Measurements from ENCODE around the gene SAMD13.

SAMD13 gene

DNA sequence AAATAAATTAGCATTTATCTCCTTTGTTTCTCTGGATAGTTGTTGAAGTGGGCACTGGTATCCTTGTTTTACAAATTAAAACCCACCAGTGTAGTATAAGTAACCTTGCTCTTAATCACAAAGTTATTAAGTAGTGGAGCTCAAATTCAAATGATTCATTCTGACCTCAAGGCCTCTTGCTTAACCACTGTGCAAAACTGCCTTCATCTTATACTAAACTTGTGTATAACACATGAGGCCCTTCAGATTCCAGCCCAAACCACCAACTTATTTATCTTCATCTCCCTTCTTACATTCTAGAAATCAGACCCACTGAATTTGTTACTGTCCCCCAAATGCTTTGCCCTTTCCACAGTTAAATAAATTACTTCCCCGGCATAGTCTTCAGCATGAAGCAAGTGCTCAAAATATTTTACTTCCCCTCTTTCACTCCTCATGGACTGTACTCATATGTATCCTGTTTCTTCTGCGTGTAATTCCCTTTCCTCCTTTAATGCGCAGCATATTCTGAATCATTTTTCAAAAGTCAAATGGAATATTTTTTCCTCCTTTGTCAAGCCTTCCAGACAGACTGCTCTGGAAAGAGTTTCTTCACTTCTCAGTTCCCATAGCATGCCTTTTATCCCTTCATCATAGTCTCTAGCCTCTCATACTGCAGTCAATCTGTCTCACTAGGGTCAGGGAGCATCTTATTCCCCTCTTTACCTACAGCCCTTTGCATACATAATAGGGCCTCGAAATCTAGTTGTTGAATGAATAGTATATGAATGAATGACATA, 77.8 kb downstream of the SAMD13 start:
- H3K9me3 ChIP-seq (ENCODE audit: control insufficient read depth, low read length) = no peaks in the 10 kb centered on the region
- H3K27me3 ChIP-seq (replicated peaks; ENCODE audit: control insufficient read depth, insufficient read depth, low read length, poor library complexity, severe bottlenecking) = no peaks in the 10 kb centered on the region
- no peaks in the 10 kb centered on the region for H3K4me1 ChIP-seq (ENCODE audit: control insufficient read depth, insufficient read depth, low read length, poor library complexity, severe bottlenecking)
- no peak overlapping the region for H3K4me3 ChIP-seq (ENCODE audit: insufficient read depth, low read depth, low read length, poor library complexity, severe bottlenecking)
- no peak for DNase-seq
- no peaks in the 10 kb centered on the region for H3K36me3 ChIP-seq (ENCODE audit: control insufficient read depth, insufficient read depth, low read length)
- H3K27ac ChIP-seq (ENCODE audit: insufficient read depth, low read length, poor library complexity, severe bottlenecking) = no peak overlapping the region

DNA sequence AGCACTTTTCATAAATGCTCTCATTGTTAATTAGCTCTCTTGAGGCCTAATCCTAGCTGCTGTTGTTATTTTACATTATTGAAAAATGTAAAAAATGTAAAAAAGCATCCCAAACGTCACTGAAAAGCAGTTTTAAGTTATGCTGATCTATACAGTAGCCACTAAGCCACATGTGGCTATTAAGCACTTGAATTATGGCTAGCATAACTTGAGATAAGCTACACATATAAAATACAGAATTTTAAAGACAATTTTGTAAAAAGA, 78.3 kb downstream of the SAMD13 start:
- DNase-seq = no peak
- Histone ChIP-seq H3K9me3 (ENCODE audit: control insufficient read depth, low read length) (no peaks in the 10 kb centered on the region), H3K27ac (ENCODE audit: insufficient read depth, low read length, poor library complexity, severe bottlenecking) (no peak overlapping the region), H3K27me3 (replicated peaks; ENCODE audit: control insufficient read depth, insufficient read depth, low read length, poor library complexity, severe bottlenecking) (no peaks in the 10 kb centered on the region), H3K4me3 (ENCODE audit: insufficient read depth, low read depth, low read length, poor library complexity, severe bottlenecking) (no peak overlapping the region), H3K36me3 (ENCODE audit: control insufficient read depth, insufficient read depth, low read length) (no peaks in the 10 kb centered on the region), H3K4me1 (ENCODE audit: control insufficient read depth, insufficient read depth, low read length, poor library complexity, severe bottlenecking) (no peaks in the 10 kb centered on the region)

DNA sequence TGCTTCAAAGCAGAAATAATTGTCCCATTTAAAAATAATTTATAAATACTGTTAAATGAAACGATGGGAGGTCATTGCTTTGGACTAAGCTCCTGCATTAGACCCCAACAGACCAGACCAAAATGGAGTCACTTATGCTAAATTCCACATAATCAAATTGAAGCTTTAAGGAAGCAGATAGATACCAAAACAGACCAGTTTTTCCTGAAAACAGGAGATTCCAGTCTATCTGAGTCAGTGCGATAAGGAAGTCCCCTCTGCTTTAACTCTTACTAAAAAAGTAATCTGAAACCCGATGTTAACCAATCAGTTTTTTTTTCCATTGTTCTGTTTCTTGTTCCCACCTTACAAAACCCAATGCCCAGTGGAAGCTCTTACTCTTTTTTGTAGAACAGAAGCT, 80.6 kb downstream of the SAMD13 start:
- Histone ChIP-seq H3K27ac (ENCODE audit: insufficient read depth, low read length, poor library complexity, severe bottlenecking) (no peak overlapping the region), H3K4me3 (ENCODE audit: insufficient read depth, low read depth, low read length, poor library complexity, severe bottlenecking) (no peak overlapping the region), H3K9me3 (ENCODE audit: control insufficient read depth, low read length) (no peaks in the 10 kb centered on the region), H3K4me1 (ENCODE audit: control insufficient read depth, insufficient read depth, low read length, poor library complexity, severe bottlenecking) (no peaks in the 10 kb centered on the region), H3K27me3 (replicated peaks; ENCODE audit: control insufficient read depth, insufficient read depth, low read length, poor library complexity, severe bottlenecking) (no peaks in the 10 kb centered on the region), H3K36me3 (ENCODE audit: control insufficient read depth, insufficient read depth, low read length) (no peaks in the 10 kb centered on the region)
- no peak for DNase-seq

DNA sequence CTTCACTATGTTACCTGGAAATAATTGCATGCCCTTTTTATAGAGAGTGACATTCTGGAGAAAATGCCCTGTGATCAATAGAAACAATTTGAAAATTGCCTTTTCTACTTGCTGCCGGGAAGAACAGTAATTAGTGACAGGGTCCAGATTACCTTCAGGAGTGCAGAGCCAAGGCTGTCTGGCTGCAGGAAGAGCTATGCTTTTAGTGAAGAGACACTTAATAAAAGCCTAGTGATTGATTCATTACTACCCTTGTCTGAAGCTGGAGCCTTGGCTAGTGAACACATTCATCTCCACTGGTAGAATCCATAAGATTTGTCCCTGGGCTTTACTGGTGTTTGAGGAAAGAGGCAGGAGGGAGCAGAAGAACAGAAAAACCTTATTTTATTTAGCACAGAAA, 83.8 kb downstream of the SAMD13 start:
- no peak overlapping the region for H3K4me3 ChIP-seq (ENCODE audit: insufficient read depth, low read depth, low read length, poor library complexity, severe bottlenecking)
- no peak overlapping the region for H3K27ac ChIP-seq (ENCODE audit: insufficient read depth, low read length, poor library complexity, severe bottlenecking)
- DNase-seq = no peak
- H3K36me3 ChIP-seq (ENCODE audit: control insufficient read depth, insufficient read depth, low read length) = no peaks in the 10 kb centered on the region
- H3K9me3 ChIP-seq (ENCODE audit: control insufficient read depth, low read length) = no peaks in the 10 kb centered on the region
- H3K27me3 ChIP-seq (replicated peaks; ENCODE audit: control insufficient read depth, insufficient read depth, low read length, poor library complexity, severe bottlenecking) = no peaks in the 10 kb centered on the region
- H3K4me1 ChIP-seq (ENCODE audit: control insufficient read depth, insufficient read depth, low read length, poor library complexity, severe bottlenecking) = no peaks in the 10 kb centered on the region

DNA sequence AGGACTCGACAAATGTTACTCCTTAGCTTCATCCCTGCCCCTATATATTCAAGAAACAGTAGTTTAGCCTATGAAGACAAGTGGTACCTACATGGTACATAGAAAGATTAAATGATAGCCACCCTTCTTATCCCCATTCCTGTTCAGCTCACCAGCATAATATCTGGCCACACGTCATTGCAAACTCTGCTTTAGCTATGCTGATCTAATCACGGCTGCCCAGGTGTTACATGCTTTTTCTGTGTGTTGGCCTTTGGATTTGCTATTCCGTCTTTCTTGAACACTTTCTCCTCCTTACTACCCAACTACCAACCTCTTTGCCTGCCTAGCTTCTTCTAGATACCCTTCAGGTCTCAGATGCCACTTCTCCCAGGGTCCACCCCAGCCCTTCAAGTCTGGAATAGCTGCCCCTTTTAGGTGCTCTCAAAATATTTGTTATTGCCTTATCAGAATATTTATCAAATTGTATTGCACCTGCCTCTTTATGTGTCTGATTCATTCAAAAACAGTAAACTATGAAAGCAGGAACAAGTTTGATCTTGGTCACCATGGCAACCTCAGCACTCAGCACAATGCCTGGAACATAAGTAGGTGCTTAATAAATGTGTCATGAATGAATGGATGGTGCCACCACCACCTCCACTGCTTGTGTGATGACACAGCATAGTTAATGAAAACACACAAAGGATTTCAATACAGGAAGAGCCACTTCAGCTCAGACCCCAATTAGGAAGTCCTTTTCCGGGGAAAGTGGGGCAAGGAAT, 85.4 kb downstream of the SAMD13 start:
- H3K27ac ChIP-seq (ENCODE audit: insufficient read depth, low read length, poor library complexity, severe bottlenecking) = no peak overlapping the region

DNA sequence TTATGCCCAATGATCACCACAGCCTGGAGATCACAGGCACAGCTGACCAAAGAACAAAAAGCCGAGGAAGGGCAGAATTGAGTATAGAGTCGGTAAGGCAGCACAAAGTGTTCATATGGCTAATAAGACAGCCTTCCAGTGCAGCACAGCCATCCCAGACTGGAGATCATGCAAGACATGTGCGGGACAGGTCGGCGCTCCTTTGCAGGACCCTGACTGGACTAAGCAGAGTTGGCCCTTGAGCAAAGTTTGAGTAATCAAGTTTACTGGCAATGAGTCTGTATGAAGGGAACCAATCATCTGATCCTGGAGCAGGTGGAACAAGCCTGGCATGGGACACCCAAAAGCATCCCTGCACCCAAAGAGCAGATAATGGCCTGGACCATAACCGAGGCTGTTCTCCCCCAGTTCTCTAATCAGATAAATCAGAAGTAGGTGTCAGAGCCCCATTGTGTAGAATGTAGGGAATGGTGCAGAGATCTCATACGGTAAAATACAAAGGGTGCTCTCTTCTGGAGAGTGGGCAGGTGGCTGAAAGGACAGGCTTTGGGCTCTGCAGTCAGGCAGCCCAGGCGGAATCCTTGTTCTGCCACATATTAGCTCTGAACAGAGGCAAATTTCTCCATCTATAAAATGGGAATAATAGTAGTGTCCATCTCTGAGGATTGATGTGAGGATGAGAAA, 86.1 kb downstream of the SAMD13 start:
- Histone ChIP-seq H3K27ac (ENCODE audit: insufficient read depth, low read length, poor library complexity, severe bottlenecking) (no peak overlapping the region), H3K4me1 (ENCODE audit: control insufficient read depth, insufficient read depth, low read length, poor library complexity, severe bottlenecking) (no peaks in the 10 kb centered on the region), H3K9me3 (ENCODE audit: control insufficient read depth, low read length) (no peaks in the 10 kb centered on the region), H3K4me3 (ENCODE audit: insufficient read depth, low read depth, low read length, poor library complexity, severe bottlenecking) (no peak overlapping the region), H3K36me3 (ENCODE audit: control insufficient read depth, insufficient read depth, low read length) (no peaks in the 10 kb centered on the region), H3K27me3 (replicated peaks; ENCODE audit: control insufficient read depth, insufficient read depth, low read length, poor library complexity, severe bottlenecking) (no peaks in the 10 kb centered on the region)
- DNase-seq = no peak

More for the DNA sequence above, 85.4 kb downstream of the SAMD13 start:
- Histone ChIP-seq H3K36me3 (ENCODE audit: control insufficient read depth, insufficient read depth, low read length) (no peaks in the 10 kb centered on the region), H3K9me3 (ENCODE audit: control insufficient read depth, low read length) (no peaks in the 10 kb centered on the region), H3K4me3 (ENCODE audit: insufficient read depth, low read depth, low read length, poor library complexity, severe bottlenecking) (no peak overlapping the region), H3K4me1 (ENCODE audit: control insufficient read depth, insufficient read depth, low read length, poor library complexity, severe bottlenecking) (no peaks in the 10 kb centered on the region), H3K27me3 (replicated peaks; ENCODE audit: control insufficient read depth, insufficient read depth, low read length, poor library complexity, severe bottlenecking) (no peaks in the 10 kb centered on the region)
- no peak for DNase-seq

DNA sequence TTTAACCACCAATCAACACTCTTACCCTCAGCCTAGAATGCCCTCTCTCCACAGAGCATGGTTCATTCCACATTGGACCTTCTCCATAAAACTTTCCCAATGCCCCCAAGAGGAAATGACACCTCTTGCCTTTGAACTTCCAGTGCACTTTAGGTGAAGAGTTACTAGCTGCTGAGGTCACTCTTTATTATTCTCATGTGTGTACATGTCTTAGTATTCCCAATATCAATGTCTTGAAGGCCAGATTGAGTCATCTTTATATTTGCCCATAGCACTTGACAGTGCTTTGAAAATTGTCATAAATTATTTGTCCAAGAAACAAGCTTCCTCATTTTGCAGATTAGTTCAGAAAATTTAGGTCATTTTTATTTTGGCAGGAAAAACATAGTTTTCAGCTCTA, 88.7 kb downstream of the SAMD13 start:
- no peak overlapping the region for H3K4me3 ChIP-seq (ENCODE audit: insufficient read depth, low read depth, low read length, poor library complexity, severe bottlenecking)
- H3K9me3 ChIP-seq (ENCODE audit: control insufficient read depth, low read length) = no peaks in the 10 kb centered on the region
- no peaks in the 10 kb centered on the region for H3K4me1 ChIP-seq (ENCODE audit: control insufficient read depth, insufficient read depth, low read length, poor library complexity, severe bottlenecking)
- no peaks in the 10 kb centered on the region for H3K27me3 ChIP-seq (replicated peaks; ENCODE audit: control insufficient read depth, insufficient read depth, low read length, poor library complexity, severe bottlenecking)
- H3K36me3 ChIP-seq (ENCODE audit: control insufficient read depth, insufficient read depth, low read length) = no peaks in the 10 kb centered on the region
- no peak overlapping the region for H3K27ac ChIP-seq (ENCODE audit: insufficient read depth, low read length, poor library complexity, severe bottlenecking)
- no peak for DNase-seq

DNA sequence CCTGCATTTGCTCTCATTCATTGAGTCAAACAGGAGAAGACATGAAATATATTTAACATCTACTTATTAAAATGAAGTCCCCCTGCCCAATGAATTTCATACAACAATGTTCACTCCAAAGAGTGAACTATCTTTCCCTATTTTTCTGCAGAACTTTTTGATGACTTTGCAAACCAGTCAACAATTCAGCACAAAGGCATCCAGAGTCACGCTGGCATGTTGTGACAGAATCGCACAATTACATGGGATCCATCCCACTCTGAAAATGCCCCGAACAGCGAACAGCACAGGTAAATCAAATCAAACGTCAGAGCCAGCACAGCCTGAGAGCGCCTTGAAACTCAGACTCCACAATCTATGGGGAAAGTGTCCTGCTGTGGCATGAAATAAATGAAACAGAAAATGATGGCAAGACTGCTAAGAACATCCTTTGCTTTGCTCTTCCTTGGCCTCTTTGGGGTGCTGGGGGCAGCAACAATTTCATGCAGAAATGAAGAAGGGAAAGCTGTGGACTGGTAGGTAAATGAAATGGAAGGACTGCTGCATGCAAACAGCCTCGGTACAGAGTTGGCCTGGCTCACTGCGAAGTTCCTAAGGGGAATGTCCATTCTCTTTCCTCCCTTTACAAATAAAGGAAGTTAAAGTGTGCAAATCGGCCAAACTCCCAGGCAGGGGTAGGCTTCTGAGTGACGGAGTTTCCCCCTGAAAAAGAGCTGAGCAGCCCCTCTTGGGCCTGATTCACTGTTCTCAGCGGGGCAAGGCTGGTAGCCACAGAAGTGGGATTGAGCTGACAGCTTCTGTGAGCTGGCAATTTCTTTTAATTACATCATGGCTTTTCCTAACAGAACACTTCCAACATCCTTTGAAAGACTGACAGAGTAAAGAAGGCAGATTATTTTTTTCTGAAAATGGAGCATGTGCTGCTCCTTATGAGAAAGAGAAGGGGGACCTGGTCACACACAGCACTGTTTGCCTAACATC, 97.0 kb downstream of the SAMD13 start, which contains the start of gene DNASE2B:
DNASE2B (plus strand) TSS at position 310 of the 981 bp plus-strand sequence; CDS start at position 391, 81 bp downstream.
- Histone ChIP-seq H3K9me3 (ENCODE audit: control insufficient read depth, low read length) (no peaks in the 10 kb centered on the region), H3K36me3 (ENCODE audit: control insufficient read depth, insufficient read depth, low read length) (no peaks in the 10 kb centered on the region), H3K4me1 (ENCODE audit: control insufficient read depth, insufficient read depth, low read length, poor library complexity, severe bottlenecking) (no peaks in the 10 kb centered on the region), H3K4me3 (ENCODE audit: insufficient read depth, low read depth, low read length, poor library complexity, severe bottlenecking) (no peak within 1 kb of the TSS), H3K27ac (ENCODE audit: insufficient read depth, low read length, poor library complexity, severe bottlenecking) (no peak within 1 kb of the TSS), H3K27me3 (replicated peaks; ENCODE audit: control insufficient read depth, insufficient read depth, low read length, poor library complexity, severe bottlenecking) (no peaks in the 10 kb centered on the region)
- DNase-seq = no peak

Measured in effector memory CD4-positive, alpha-beta T cell (primary cell).